HL-60 (cell line): ENCODE measurements around the gene CHPF2.

Source experiments
- DNase-seq, 2 experiments: peaks; one replicate each; pipeline ENCODE4 v3.0.0-alpha.2; 2010 to 2020; ENCODE audit warnings: low read depth in 1 of 2, low spot score in 1 of 2
- H3K27ac ChIP-seq: fragments of 250-450 bp; sonication (Bioruptor Pico); replicated peaks from 2 replicates; pipeline ENCODE4 v1.5.1; 2020; ENCODE audit warnings: mild to moderate bottlenecking, moderate library complexity
- H3K27me3 ChIP-seq: fragments of 250-450 bp; sonication (Bioruptor Pico); 2 replicates; pipeline ENCODE4 v1.5.1; 2021; ENCODE audit warnings: mild to moderate bottlenecking, moderate library complexity; ENCODE audit not compliant: insufficient read depth, poor library complexity, severe bottlenecking
- H3K4me3 ChIP-seq: replicated peaks from 2 replicates; pipeline ENCODE4 v1.5.1; 2011; ENCODE audit warnings: mild to moderate bottlenecking, control low read depth, low read length; ENCODE audit not compliant: insufficient read depth
- CTCF ChIP-seq: IDR thresholded peaks from one replicate; pipeline ENCODE4 v1.5.1; 2011; ENCODE audit warnings: low read length, control low read depth, inconsistent platforms; ENCODE audit not compliant: insufficient read depth
- GABPA ChIP-seq: IDR thresholded peaks from 2 replicates; pipeline ENCODE4 v1.6.1; 2012; ENCODE audit warnings: low read depth
- POLR2AphosphoS5 ChIP-seq: IDR thresholded peaks from 2 replicates; pipeline ENCODE4 v1.6.1; 2012; ENCODE audit warnings: low read depth
- REST ChIP-seq: IDR thresholded peaks from 2 replicates; pipeline ENCODE4 v1.6.1; 2012; ENCODE audit warnings: low read depth; ENCODE audit not compliant: insufficient replicate concordance
- SPI1 ChIP-seq: IDR thresholded peaks from 2 replicates; pipeline ENCODE4 v1.6.1; 2012; ENCODE audit warnings: low read depth, mild to moderate bottlenecking, borderline replicate concordance

CHPF2 gene

GRCh38 chr7:151244196-151244840 lies 12.0 kb downstream of the CHPF2 start:
- DNase-seq = peak in 1 of 2 experiments; percentile 52
- Histone ChIP-seq H3K27me3 (peaks cover 37% of the 10 kb centered on the region), H3K4me3 (no peak overlapping the region), H3K27ac (no peak overlapping the region)
- TF ChIP-seq POLR2AphosphoS5 (no peak), GABPA (no peak), REST (no peak), SPI1 (no peak), CTCF (peak; percentile 91)

GRCh38 chr7:151244841-151245346 lies 12.6 kb downstream of the CHPF2 start:
- DNase-seq = no peak
- peaks cover 41% of the 10 kb centered on the region for H3K27me3 ChIP-seq
- H3K27ac ChIP-seq = no peak overlapping the region
- no peak for TF ChIP-seq POLR2AphosphoS5
- no peak for TF ChIP-seq SPI1
- no peak for TF ChIP-seq REST
- no peak for TF ChIP-seq GABPA
- TF ChIP-seq CTCF = no peak
- H3K4me3 ChIP-seq = no peak overlapping the region

GRCh38 chr7:151245360-151246101 lies 13.2 kb downstream of the CHPF2 start:
- Histone ChIP-seq H3K27ac (no peak overlapping the region), H3K4me3 (no peak overlapping the region), H3K27me3 (peaks cover 48% of the 10 kb centered on the region)
- DNase-seq = no peak
- no peak for TF ChIP-seq GABPA
- TF ChIP-seq REST = no peak
- TF ChIP-seq CTCF = no peak
- no peak for TF ChIP-seq POLR2AphosphoS5
- no peak for TF ChIP-seq SPI1
